A549 (cell line): Measurements from ENCODE around the gene CLDN2.

ENCODE experiments used
- CTCF ChIP-seq: fragments of >200 bp; sonication (Bioruptor Twin); formaldehyde crosslinking; IDR thresholded peaks from 3 replicates; pipeline ENCODE4 v1.5.1; 2016
- EP300 ChIP-seq, 2 experiments: fragments of >200 bp; sonication (Bioruptor Twin); formaldehyde crosslinking; IDR thresholded peaks; 2 replicates in 1 of 2; 3 replicates in 1 of 2; pipeline ENCODE4 v1.6.1; 2016 to 2017
- HMGXB4 ChIP-seq: fragments of 250-450 bp; sonication (Bioruptor Pico); IDR thresholded peaks from 2 replicates; pipeline ENCODE4 v1.5.0; 2021; ENCODE audit warnings: mild to moderate bottlenecking, moderate library complexity, borderline replicate concordance
- POLR2A ChIP-seq: IDR thresholded peaks from 2 replicates; pipeline ENCODE4 v1.6.1; 2012; ENCODE audit warnings: mild to moderate bottlenecking, low read length
- SREBF2 ChIP-seq: fragments of 450-650 bp; IDR thresholded peaks from 2 replicates; pipeline ENCODE4 v1.6.1; 2014; ENCODE audit warnings: mild to moderate bottlenecking, moderate library complexity
- TF ChIP-seq, protein P1 (sequence below): fragments of 150-350 bp; IDR thresholded peaks from 2 replicates; pipeline ENCODE4 v1.6.1; 2014; ENCODE audit warnings: low read depth, mild to moderate bottlenecking, low read length

DNA sequence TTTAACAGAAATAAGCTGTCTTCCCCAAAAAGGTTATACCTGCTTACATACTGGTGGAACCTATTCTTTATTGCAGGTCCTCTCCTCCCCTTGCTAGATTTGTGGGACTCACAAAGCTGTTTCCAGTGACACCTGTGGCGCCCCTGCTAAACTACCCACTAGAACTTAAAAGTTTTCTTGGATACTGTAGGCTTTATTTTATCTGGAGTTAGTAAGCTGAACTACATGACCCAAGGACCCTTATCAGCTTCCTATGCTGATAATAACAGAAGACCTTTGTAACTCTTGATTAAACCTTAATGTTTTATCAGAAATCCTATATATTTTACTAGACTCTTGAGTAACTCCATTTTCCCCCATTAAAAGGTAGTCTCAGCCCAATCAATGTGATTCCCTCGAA, 32.3 kb downstream of the CLDN2 start:
- TF ChIP-seq HMGXB4 (CRISPR knock-in tag) (no peak), POLR2A (no peak), CTCF (no peak), EP300 (IDR thresholded peaks at IDR 0.05) (no peak), SREBF2 (no peak)
- TF ChIP-seq, protein P1, sequence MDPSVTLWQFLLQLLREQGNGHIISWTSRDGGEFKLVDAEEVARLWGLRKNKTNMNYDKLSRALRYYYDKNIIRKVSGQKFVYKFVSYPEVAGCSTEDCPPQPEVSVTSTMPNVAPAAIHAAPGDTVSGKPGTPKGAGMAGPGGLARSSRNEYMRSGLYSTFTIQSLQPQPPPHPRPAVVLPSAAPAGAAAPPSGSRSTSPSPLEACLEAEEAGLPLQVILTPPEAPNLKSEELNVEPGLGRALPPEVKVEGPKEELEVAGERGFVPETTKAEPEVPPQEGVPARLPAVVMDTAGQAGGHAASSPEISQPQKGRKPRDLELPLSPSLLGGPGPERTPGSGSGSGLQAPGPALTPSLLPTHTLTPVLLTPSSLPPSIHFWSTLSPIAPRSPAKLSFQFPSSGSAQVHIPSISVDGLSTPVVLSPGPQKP, result no peak
